GM21447 (cell line): Measurements from ENCODE around the gene HLA-DQB2.
"Not testable (repeated sequence)": the region's sequence is repeated elsewhere in the genome, so short reads cannot be mapped to it uniquely, and the experiment has no call there.

Experiments used
- ATAC-seq: cut with Tn5 transposase; IDR thresholded peaks from one replicate; pipeline ENCODE4 v1.9.1; 2021; ENCODE audit not compliant: unreplicated experiment

The HLA-DQB2 gene

GRCh38 chr6:32763421-32763820, at the start of gene HLA-DQB2:
TSS of gene HLA-DQB2 (minus strand) at chr6:32763532. CDS start at chr6:32763470, 62 bp downstream.
- no peak for ATAC-seq

- ATAC-seq = no peak
These were observed 45.8 kb upstream of the HLA-DQB2 start for GRCh38 chr6:32809171-32809570.

GRCh38 chr6:32807020-32807580, 43.8 kb upstream of the HLA-DQB2 start:
- no peak for ATAC-seq

GRCh38 chr6:32805404-32805803, 42.1 kb upstream of the HLA-DQB2 start:
- not testable (repeated sequence) for ATAC-seq

- no peak for ATAC-seq
These were observed 40.1 kb upstream of the HLA-DQB2 start for GRCh38 chr6:32803416-32803815.

GRCh38 chr6:32799740-32800139, 36.4 kb upstream of the HLA-DQB2 start:
- ATAC-seq = no peak

- ATAC-seq = no peak
These were observed 35.8 kb upstream of the HLA-DQB2 start for GRCh38 chr6:32799168-32799567.

- ATAC-seq = no peak
These were observed 33.8 kb upstream of the HLA-DQB2 start for GRCh38 chr6:32796848-32797776.

GRCh38 chr6:32794510-32794909, 31.2 kb upstream of the HLA-DQB2 start:
- no peak for ATAC-seq

GRCh38 chr6:32792901-32793435, 29.6 kb upstream of the HLA-DQB2 start:
- ATAC-seq = no peak

- no peak for ATAC-seq
These were observed 27.0 kb upstream of the HLA-DQB2 start for GRCh38 chr6:32790306-32790705.

- no peak for ATAC-seq
These were observed 22.6 kb upstream of the HLA-DQB2 start for GRCh38 chr6:32785781-32786533.

- not testable (repeated sequence) for ATAC-seq
These were observed 19.6 kb upstream of the HLA-DQB2 start for GRCh38 chr6:32782923-32783322.

GRCh38 chr6:32779036-32779435, 15.7 kb upstream of the HLA-DQB2 start:
- ATAC-seq = no peak

GRCh38 chr6:32775071-32775470, 11.7 kb upstream of the HLA-DQB2 start:
- no peak for ATAC-seq

- no peak for ATAC-seq
These were observed 11.1 kb upstream of the HLA-DQB2 start for GRCh38 chr6:32774426-32774825.

- ATAC-seq = no peak
These were observed 9.3 kb upstream of the HLA-DQB2 start for GRCh38 chr6:32772656-32773055.

GRCh38 chr6:32764048-32764447, 716 bp upstream of the HLA-DQB2 start:
- no peak for ATAC-seq

GRCh38 chr6:32761548-32761947, 1.8 kb downstream of the HLA-DQB2 start:
- ATAC-seq = no peak

GRCh38 chr6:32761072-32761471, 2.3 kb downstream of the HLA-DQB2 start:
- no peak for ATAC-seq

GRCh38 chr6:32759669-32760068, 3.7 kb downstream of the HLA-DQB2 start:
- no peak for ATAC-seq
